Esophagus muscularis mucosa (tissue), 4 donors: Measurements from ENCODE around the gene DGCR2. TPM values are rescaled to one million over a fixed set of nuclear protein-coding genes. Genes with fewer than 3 reads are reported as not detected.

Experiments used
- DNase-seq: peaks from one replicate; pipeline ENCODE4 v3.0.0-alpha.2; 2017; ENCODE audit errors: extremely low spot score
- H3K27ac ChIP-seq, 4 donors: fragments of 200-600 bp; sonication (generic); replicated peaks in 1 of 4; 1 replicate in 3 of 4; 2 replicates in 1 of 4; pipeline ENCODE4 v1.5.1; 2016 to 2019; ENCODE audit warnings: mild to moderate bottlenecking in 1 of 4
- H3K27me3 ChIP-seq, 4 donors: fragments of 200-600 bp; sonication (generic); one replicate each; pipeline versions ENCODE4 v1.5.1 to v1.6.0; 2016 to 2019
- H3K36me3 ChIP-seq, 4 donors: fragments of 200-600 bp; sonication (generic); one replicate each; pipeline ENCODE4 v1.5.1; 2016 to 2019
- H3K4me1 ChIP-seq, 4 donors: fragments of 200-600 bp; sonication (generic); one replicate each; pipeline ENCODE4 v1.5.1; 2016 to 2019
- H3K4me3 ChIP-seq, 4 donors: fragments of 200-600 bp; sonication (generic); 1 replicate in 2 of 4; 2 replicates in 2 of 4; pipeline ENCODE4 v1.5.1; 2016 to 2019; ENCODE audit warnings: mild to moderate bottlenecking in 4 of 4, moderate library complexity in 1 of 4
- H3K9me3 ChIP-seq, 4 donors: fragments of 200-600 bp; sonication (generic); 1 replicate in 3 of 4; 2 replicates in 1 of 4; pipeline ENCODE4 v1.5.1; 2016 to 2019
- EP300 ChIP-seq: sonication (generic); formaldehyde crosslinking; IDR thresholded peaks from one replicate; pipeline ENCODE4 v1.6.1; 2017; ENCODE audit warnings: antibody characterized with exemption
- POLR2A ChIP-seq: fragments of 450-650 bp; IDR thresholded peaks from one replicate; pipeline ENCODE4 v1.6.1; 2017; ENCODE audit warnings: antibody characterized with exemption, moderate library complexity, mild to moderate bottlenecking, low read depth
- POLR2AphosphoS5 ChIP-seq, 2 donors: sonication (generic); formaldehyde crosslinking; IDR thresholded peaks; one replicate each; pipeline ENCODE4 v1.6.1; 2017; ENCODE audit warnings: antibody characterized with exemption in 2 of 2
- WGBS: methylation state at CpG from one replicate; pipeline ENCODE4 v1.1.5; 2018; 5-methylcytosine and 5-hydroxymethylcytosine counted together
- intact Hi-C: fragments of 100-400 bp; cut with DNase I; formaldehyde crosslinking; loops from one replicate; pipeline ENCODE4 v1.15.1; 2023
- total RNA-seq, 4 donors: library from RNA; depleted of rRNA; stranded (reverse); fragments of >200 nt; gene quantifications; one replicate each; pipeline versions ENCODE4 v1.1.0 to v1.2.1, GENCODE V29; 2016
- TF ChIP-seq, protein P1 (sequence below), 3 experiments: fragments of 200-600 bp in 2 of 3; fragments of 450-650 bp in 1 of 3; sonication (generic) in 2 of 3; IDR thresholded peaks; one replicate each; pipeline ENCODE4 v1.5.1; 2017 to 2019; ENCODE audit warnings: antibody characterized with exemption in 3 of 3, mild to moderate bottlenecking in 2 of 3, moderate library complexity in 1 of 3

The DGCR2 gene
- total RNA-seq, 4 donors from 2014 or later, result 45.7 to 79.6 (median 65.4) TPM

DNA sequence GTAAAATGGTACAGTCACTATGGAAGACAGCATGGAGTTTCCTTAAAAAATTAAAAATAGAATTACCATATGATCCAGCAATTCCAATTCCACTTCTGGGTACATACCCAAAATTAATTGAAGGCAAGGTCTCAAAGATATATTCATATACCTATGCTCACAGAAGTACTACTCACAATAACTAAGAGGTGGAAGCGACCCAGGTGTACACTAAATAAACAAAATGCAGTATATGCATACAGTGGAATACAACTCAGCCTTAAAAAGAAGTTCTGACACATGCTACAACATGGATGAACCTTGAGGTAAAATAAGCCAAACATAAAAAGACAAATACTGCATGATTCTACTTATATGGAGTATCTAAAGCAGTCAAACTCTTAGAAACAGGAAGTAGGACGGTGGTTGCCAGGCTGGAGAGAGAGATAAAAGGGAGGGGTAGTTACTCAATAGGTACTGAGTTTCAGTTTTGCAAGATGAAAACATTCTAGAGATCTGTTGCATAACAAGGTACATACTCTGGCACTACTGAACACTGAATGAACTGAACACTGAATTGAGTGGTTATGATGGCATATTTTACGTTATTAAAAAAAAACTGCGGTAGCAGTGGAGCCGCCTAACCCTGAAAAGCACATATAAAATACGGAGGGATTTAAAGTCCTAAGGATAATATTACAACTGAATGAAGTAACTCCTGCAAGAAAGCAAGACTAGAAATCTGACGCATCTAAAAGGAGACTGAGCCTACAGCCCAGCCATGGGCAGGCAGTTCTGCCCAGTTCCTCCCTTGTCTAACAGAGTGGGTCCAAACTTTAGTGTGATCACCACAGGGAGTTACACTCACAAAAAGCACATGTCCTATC lies 12.8 kb downstream of the DGCR2 start:
- intact Hi-C loops, result no loop called here
- TF ChIP-seq, protein P1, sequence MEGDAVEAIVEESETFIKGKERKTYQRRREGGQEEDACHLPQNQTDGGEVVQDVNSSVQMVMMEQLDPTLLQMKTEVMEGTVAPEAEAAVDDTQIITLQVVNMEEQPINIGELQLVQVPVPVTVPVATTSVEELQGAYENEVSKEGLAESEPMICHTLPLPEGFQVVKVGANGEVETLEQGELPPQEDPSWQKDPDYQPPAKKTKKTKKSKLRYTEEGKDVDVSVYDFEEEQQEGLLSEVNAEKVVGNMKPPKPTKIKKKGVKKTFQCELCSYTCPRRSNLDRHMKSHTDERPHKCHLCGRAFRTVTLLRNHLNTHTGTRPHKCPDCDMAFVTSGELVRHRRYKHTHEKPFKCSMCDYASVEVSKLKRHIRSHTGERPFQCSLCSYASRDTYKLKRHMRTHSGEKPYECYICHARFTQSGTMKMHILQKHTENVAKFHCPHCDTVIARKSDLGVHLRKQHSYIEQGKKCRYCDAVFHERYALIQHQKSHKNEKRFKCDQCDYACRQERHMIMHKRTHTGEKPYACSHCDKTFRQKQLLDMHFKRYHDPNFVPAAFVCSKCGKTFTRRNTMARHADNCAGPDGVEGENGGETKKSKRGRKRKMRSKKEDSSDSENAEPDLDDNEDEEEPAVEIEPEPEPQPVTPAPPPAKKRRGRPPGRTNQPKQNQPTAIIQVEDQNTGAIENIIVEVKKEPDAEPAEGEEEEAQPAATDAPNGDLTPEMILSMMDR (IDR thresholded peaks at IDR 0.05), result no peak
- TF ChIP-seq POLR2A (no peak), EP300 (no peak), POLR2AphosphoS5 (IDR thresholded peaks at IDR 0.05) (peak in 1 of 2 donors; percentile 52)
- Histone ChIP-seq H3K4me1 (peaks cover 52 to 84% (median 77%) of the 10 kb centered on the region in 4 donors), H3K36me3 (no peaks in the 10 kb centered on the region), H3K9me3 (no peaks in the 10 kb centered on the region), H3K27me3 (no peaks in the 10 kb centered on the region), H3K27ac (peak overlapping the region; percentile 1 to 42 (median 30)), H3K4me3 (no peak overlapping the region)
- WGBS, result 70% methylated on average over 7 of the region's 7 CpGs
- DNase-seq, result no peak

DNA sequence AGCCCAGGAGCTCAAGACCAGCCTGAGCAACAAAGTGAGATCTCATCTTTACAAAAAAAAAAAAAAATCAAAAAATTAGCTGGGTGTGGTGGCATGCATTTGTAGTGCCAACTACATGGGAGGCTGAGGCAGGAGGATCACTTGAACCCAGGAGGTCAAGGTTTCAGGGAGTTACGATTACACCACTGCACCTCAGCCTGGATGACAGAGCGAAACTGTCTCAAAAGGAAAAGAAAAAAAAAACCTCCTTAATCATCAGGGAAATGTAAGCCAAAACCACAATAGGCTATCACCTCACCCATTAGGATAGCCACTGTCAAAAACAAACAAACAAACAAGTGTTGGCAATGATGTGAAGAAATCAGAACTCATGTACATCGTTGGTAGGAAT lies 13.4 kb downstream of the DGCR2 start:
- DNase-seq, result no peak
- WGBS, result 70% methylated on average over 3 of the region's 3 CpGs
- Histone ChIP-seq H3K27ac (peak overlapping the region in 2 of 4 donors; percentile 1 to 38), H3K27me3 (no peaks in the 10 kb centered on the region), H3K36me3 (no peaks in the 10 kb centered on the region), H3K9me3 (no peaks in the 10 kb centered on the region), H3K4me3 (no peak overlapping the region), H3K4me1 (peaks cover 57 to 88% (median 80%) of the 10 kb centered on the region in 4 donors)
- intact Hi-C loops, result no loop called here
- TF ChIP-seq POLR2AphosphoS5 (IDR thresholded peaks at IDR 0.05), result no peak

DNA sequence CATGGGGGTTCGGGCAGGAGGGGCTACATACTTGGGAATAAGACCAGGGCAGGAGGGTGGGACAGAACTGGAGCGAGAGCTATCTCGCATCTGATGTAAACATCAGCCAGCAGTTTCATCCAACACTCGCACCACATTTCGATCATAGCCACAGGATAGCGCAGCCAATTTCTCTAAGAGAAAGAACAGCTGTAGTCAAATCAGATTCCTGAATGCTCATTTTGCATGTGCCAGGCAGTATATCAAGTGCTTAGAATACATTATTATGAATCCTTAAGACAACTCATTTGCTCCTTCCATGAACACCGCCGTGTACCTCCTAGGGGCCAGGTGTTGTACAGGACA lies 14.5 kb downstream of the DGCR2 start:
- Histone ChIP-seq H3K27me3 (no peaks in the 10 kb centered on the region), H3K9me3 (no peaks in the 10 kb centered on the region), H3K36me3 (no peaks in the 10 kb centered on the region), H3K4me3 (no peak overlapping the region), H3K4me1 (peaks cover 57 to 84% (median 81%) of the 10 kb centered on the region in 4 donors), H3K27ac (no peak overlapping the region)
- intact Hi-C loops, result no loop called here
- no peak for TF ChIP-seq POLR2AphosphoS5 (IDR thresholded peaks at IDR 0.05)
- TF ChIP-seq, protein P1 (IDR thresholded peaks at IDR 0.05), result no peak
- TF ChIP-seq EP300, result no peak
- TF ChIP-seq POLR2A, result no peak
- 72% methylated on average over 8 of the region's 8 CpGs for WGBS
- DNase-seq, result no peak

DNA sequence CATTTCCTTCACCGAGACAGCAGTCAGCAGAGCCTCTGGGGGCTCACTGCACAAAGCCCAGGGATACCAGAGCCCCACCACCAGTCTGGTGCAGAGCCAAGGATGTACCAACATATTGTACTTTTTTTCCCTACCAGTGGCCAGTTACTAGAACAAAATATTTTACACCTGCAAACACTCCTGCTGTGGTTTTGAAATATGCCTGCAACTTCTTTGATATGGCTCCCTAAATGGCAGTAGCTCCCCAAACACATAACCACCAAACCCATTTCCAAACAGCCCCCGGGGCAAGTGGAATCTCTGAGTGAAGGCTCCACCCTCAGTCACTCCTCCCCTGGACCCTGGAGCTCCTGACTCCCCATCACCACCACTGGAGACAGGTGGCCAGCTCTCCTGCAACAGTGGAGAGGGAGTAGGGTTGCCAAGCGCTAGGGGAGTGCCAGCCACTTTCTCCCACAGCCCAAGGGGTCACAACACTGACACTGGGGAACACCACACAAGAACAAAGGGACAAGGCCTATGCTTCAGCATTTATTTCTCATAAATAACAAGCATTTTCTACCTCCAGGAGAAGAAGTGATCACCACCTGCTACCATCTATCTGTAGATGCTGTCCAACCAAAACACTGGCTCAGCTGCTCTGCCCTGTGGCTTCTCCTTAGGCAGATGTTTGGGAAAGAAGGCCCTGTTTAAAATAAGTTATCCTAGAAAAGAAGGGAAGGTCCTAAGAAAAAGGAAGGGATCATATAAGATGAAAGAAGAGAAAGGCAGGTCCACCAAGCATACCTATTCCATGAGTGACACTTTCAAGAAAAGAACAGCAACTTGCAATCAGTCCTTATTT lies 15.1 kb downstream of the DGCR2 start:
- WGBS, result 78% methylated on average over 3 of the region's 3 CpGs
- DNase-seq, result no peak

More for the DNA sequence above, 15.1 kb downstream of the DGCR2 start:
- Histone ChIP-seq H3K36me3 (no peaks in the 10 kb centered on the region), H3K27ac (peak overlapping the region in 1 of 4 donors; percentile 7), H3K27me3 (no peaks in the 10 kb centered on the region), H3K4me3 (no peak overlapping the region), H3K4me1 (peaks cover 57 to 83% (median 81%) of the 10 kb centered on the region in 4 donors), H3K9me3 (no peaks in the 10 kb centered on the region)
- TF ChIP-seq, protein P1 (IDR thresholded peaks at IDR 0.05), result no peak
- TF ChIP-seq POLR2AphosphoS5 (IDR thresholded peaks at IDR 0.05) (no peak), EP300 (no peak), POLR2A (no peak)
- intact Hi-C loops, result no loop called here
